Measurements from ENCODE around the gene UBALD1. TPM values are rescaled to one million over a fixed set of nuclear protein-coding genes. Genes with fewer than 3 reads are reported as not detected.

UBALD1 gene
- total RNA-seq, 4 donors from 2014 or later = 13.5 to 19.0 (median 15.4) TPM

- no peak overlapping the region for H3K4me3 ChIP-seq
- DNase-seq (no peak), ATAC-seq (no peak)
- intact Hi-C loops (cut with DNase I; ENCODE audit: low total_unique reads) (no loop called here), in situ Hi-C loops (cut with MboI; ENCODE audit: low sequenced_read_pairs in 4 of 4) (loop anchor here in 1 of 4 donors (25.0 kb wide), 1 partner anchor 107 kb away; the partner anchor contains the start of gene HMOX2)
- peaks cover 10 to 21% (median 16%) of the 10 kb centered on the region in 3 donors for H3K27me3 ChIP-seq
- no peak overlapping the region for H3K27ac ChIP-seq
- no peaks in the 10 kb centered on the region for H3K9me3 ChIP-seq
- no peaks in the 10 kb centered on the region for H3K36me3 ChIP-seq
- H3K4me1 ChIP-seq = no peaks in the 10 kb centered on the region
- no peak for TF ChIP-seq POLR2A (IDR thresholded peaks at IDR 0.05)
Observed at GRCh38 chr16:4594433-4595410, 20.0 kb downstream of the UBALD1 start.

- DNase-seq = no peak
- in situ Hi-C loops (cut with MboI; ENCODE audit: low sequenced_read_pairs in 4 of 4) = loop anchor here in 1 of 4 donors (25.0 kb wide), 1 partner anchor 106 kb away; the partner anchor contains the start of gene HMOX2
- intact Hi-C loops (cut with DNase I; ENCODE audit: low total_unique reads) = no loop called here
- TF ChIP-seq, protein P1, sequence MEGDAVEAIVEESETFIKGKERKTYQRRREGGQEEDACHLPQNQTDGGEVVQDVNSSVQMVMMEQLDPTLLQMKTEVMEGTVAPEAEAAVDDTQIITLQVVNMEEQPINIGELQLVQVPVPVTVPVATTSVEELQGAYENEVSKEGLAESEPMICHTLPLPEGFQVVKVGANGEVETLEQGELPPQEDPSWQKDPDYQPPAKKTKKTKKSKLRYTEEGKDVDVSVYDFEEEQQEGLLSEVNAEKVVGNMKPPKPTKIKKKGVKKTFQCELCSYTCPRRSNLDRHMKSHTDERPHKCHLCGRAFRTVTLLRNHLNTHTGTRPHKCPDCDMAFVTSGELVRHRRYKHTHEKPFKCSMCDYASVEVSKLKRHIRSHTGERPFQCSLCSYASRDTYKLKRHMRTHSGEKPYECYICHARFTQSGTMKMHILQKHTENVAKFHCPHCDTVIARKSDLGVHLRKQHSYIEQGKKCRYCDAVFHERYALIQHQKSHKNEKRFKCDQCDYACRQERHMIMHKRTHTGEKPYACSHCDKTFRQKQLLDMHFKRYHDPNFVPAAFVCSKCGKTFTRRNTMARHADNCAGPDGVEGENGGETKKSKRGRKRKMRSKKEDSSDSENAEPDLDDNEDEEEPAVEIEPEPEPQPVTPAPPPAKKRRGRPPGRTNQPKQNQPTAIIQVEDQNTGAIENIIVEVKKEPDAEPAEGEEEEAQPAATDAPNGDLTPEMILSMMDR (IDR thresholded peaks at IDR 0.05 in 4 of 5, conservative IDR thresholded peaks at IDR 0.05 in 1 of 5) = no peak
- no peak for TF ChIP-seq POLR2A (IDR thresholded peaks at IDR 0.05)
- Histone ChIP-seq H3K27me3 (peaks cover 6 to 10% (median 7%) of the 10 kb centered on the region in 3 donors), H3K36me3 (no peaks in the 10 kb centered on the region), H3K27ac (no peak overlapping the region), H3K9me3 (peaks cover 0 to 3% (median 3%) of the 10 kb centered on the region in 3 donors), H3K4me3 (no peak overlapping the region), H3K4me1 (no peaks in the 10 kb centered on the region)
- no peak for ATAC-seq
Observed at GRCh38 chr16:4593086-4593485, 21.6 kb downstream of the UBALD1 start.

DNA sequence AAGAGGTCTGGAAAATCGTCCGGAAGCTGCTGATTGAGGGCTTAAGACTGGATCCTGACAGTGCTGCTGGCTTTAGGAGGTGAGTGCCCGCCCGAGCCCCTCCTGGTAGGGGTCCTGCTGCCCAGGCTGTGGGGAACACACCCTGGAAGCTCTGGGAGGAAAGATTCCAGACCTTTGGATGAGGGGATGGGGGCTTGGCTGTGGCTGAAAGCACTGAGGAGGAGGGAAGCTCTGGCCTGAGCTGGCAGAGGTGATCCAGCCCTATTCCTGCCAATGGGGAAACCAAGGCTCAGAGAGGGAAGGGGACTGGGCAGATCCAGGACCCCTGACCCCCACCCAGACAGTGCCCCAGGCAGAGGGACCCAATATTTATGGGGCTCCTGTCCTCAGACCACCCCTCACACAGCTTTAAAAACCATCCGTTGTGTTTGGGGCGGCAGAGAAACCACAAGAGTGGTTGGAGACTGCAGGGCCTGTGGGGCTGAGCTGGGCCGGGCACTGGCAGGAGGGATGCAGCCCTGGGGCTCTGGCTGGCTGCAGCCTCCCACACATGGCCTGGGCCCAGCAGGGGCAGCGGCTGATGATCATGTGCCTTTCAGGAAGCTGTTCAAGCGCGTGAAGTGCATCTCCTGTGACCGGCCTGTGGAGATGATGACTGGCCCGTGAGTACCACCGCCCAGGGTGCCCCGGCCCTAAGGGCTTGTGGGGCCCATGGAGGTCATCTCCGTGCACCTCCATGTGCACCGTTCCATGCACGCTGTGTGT lies 22.8 kb downstream of the UBALD1 start:
- Histone ChIP-seq H3K4me3 (no peak overlapping the region), H3K36me3 (no peaks in the 10 kb centered on the region), H3K27ac (no peak overlapping the region), H3K27me3 (peaks cover 3 to 5% (median 3%) of the 10 kb centered on the region in 3 donors), H3K9me3 (peaks cover 0 to 6% (median 4%) of the 10 kb centered on the region in 3 donors), H3K4me1 (no peaks in the 10 kb centered on the region)
- intact Hi-C loops (cut with DNase I; ENCODE audit: low total_unique reads) = no loop called here
- no peak for DNase-seq
- no peak for TF ChIP-seq POLR2A (IDR thresholded peaks at IDR 0.05)
- TF ChIP-seq, protein P1 (IDR thresholded peaks at IDR 0.05 in 4 of 5, conservative IDR thresholded peaks at IDR 0.05 in 1 of 5) = no peak
- in situ Hi-C loops (cut with MboI; ENCODE audit: low sequenced_read_pairs in 4 of 4) = loop anchor here in 1 of 4 donors (25.0 kb wide), 1 partner anchor 105 kb away; the partner anchor contains the start of gene HMOX2
- ATAC-seq = no peak

DNA sequence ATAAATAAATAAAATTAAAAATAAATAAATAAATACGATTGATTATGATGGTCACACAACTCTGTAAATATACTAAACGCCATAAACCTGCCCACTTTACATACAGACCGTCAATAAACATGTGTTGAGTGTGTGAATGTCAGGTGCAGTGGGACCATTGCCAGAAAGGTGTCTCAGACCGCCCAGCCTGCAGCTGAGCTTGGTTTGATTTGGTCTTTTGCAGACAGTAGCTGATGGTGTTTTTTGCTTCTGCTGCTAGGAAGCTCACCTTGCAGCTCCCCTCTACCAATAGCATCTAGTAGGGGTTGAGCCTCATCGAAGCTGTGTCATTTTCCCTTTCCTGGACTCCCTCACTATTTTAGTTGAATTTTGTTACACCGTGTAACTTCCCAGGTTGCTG lies 23.5 kb downstream of the UBALD1 start:
- no peak for ATAC-seq
- H3K4me1 ChIP-seq = no peaks in the 10 kb centered on the region
- peaks cover 0 to 5% (median 3%) of the 10 kb centered on the region in 3 donors for H3K27me3 ChIP-seq
- H3K27ac ChIP-seq = no peak overlapping the region
- TF ChIP-seq POLR2A (IDR thresholded peaks at IDR 0.05) = no peak
- TF ChIP-seq, protein P1 (IDR thresholded peaks at IDR 0.05 in 4 of 5, conservative IDR thresholded peaks at IDR 0.05 in 1 of 5) = no peak
- intact Hi-C loops (cut with DNase I; ENCODE audit: low total_unique reads) = no loop called here
- no peak for DNase-seq
- in situ Hi-C loops (cut with MboI; ENCODE audit: low sequenced_read_pairs in 4 of 4) = loop anchor here in 1 of 4 donors (25.0 kb wide), 1 partner anchor 104 kb away; the partner anchor contains the start of gene HMOX2
- peaks cover 0 to 6% (median 4%) of the 10 kb centered on the region in 3 donors for H3K9me3 ChIP-seq
- H3K36me3 ChIP-seq = no peaks in the 10 kb centered on the region
- no peak overlapping the region for H3K4me3 ChIP-seq
